Mucosa of stomach (tissue), 1 donor: ENCODE results near the gene HECTD1.
"Not testable (repeated sequence)": the region's sequence is repeated elsewhere in the genome, so short reads cannot be mapped to it uniquely, and the experiment has no call there.

ENCODE experiments used
- H3K27me3 ChIP-seq: one replicate; pipeline ENCODE4 v1.7.0; 2013; ENCODE audit warnings: mild to moderate bottlenecking, low read length; ENCODE audit not compliant: control insufficient read depth, insufficient read depth
- H3K36me3 ChIP-seq: one replicate; pipeline ENCODE4 v1.7.0; 2013; ENCODE audit warnings: low read length; ENCODE audit not compliant: control insufficient read depth, insufficient read depth
- H3K4me1 ChIP-seq: one replicate; pipeline ENCODE4 v1.7.0; 2013; ENCODE audit warnings: mild to moderate bottlenecking, low read length; ENCODE audit not compliant: control insufficient read depth, insufficient read depth
- H3K4me3 ChIP-seq: one replicate; pipeline ENCODE4 v1.7.0; 2013; ENCODE audit warnings: low read length
- H3K9ac ChIP-seq: one replicate; pipeline ENCODE4 v1.7.0; 2013; ENCODE audit warnings: mild to moderate bottlenecking, low read length, moderate library complexity
- H3K9me3 ChIP-seq: one replicate; pipeline ENCODE4 v1.7.0; 2013; ENCODE audit warnings: mild to moderate bottlenecking, low read length, moderate library complexity; ENCODE audit not compliant: control insufficient read depth
- donor health status: Pancreatic carcinoma.

HECTD1 gene

DNA sequence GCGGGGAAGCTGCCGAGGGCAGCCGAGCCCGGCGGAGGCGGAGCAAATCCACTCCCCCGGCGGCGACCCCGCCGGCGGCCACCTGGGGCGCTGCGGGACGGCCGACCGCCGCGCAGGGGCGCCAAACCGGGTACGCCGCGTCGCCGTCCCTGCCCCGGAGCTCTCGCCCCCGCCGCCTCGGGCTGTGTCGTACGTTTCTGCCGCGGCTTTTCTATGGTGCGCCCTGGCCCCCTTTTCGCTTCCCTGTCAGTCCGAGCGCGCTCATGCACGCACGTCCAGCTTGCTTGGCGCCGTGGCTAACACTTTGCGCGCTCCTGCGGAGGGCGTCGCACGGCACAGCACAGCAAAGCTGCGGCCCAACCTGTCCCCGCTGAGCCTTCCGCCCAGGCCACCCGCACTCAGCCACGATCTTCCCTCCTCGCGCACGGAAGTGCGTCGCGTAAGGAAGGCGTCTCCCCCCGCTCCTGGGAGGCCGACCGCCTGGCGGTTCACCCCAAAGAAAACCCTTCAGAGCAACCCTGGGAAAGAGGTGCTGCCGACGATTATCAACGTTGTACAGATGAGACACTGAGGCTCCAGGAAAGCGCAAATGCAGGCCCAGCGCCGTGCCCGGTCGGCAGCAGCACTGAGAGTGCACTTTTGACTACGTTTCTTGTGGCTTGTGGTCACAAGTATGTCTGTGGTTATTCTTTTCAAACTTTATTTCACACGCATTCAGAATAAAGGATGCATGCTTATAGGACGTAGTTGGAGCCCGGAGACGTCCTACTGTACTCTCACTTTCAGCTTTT, at the start of gene HECTD1:
TSS of gene HECTD1 (minus strand) at position 39 of the 791 bp plus-strand sequence. CDS start 1,857 bp downstream, outside the sequence.
- H3K36me3 ChIP-seq, result no peaks in the 10 kb centered on the region
- H3K9ac ChIP-seq, result peak within 1 kb of the TSS; percentile 99
- no peaks in the 10 kb centered on the region for H3K9me3 ChIP-seq
- H3K27me3 ChIP-seq, result no peaks in the 10 kb centered on the region
- no peaks in the 10 kb centered on the region for H3K4me1 ChIP-seq
- H3K4me3 ChIP-seq, result peak within 1 kb of the TSS; percentile 80

DNA sequence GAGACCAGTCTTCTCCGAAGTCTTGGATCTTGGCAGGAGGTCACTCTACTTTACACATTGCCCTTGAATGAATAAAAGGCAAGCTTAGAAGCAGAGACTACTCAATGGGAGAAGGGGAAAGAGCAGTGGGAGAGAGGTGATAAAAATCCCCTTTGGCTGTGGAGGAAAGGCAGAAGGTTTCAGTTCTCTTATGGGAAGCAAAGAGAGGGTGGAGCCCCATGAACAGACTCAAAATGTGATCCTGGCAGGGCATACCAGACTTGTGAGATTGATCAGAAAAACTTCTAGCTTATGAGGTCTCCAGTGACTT, 49.6 kb upstream of the HECTD1 start:
- Histone ChIP-seq H3K9ac (no peak overlapping the region), H3K9me3 (no peaks in the 10 kb centered on the region), H3K4me1 (peaks cover 41% of the 10 kb centered on the region), H3K27me3 (no peaks in the 10 kb centered on the region), H3K36me3 (no peaks in the 10 kb centered on the region), H3K4me3 (no peak overlapping the region)

DNA sequence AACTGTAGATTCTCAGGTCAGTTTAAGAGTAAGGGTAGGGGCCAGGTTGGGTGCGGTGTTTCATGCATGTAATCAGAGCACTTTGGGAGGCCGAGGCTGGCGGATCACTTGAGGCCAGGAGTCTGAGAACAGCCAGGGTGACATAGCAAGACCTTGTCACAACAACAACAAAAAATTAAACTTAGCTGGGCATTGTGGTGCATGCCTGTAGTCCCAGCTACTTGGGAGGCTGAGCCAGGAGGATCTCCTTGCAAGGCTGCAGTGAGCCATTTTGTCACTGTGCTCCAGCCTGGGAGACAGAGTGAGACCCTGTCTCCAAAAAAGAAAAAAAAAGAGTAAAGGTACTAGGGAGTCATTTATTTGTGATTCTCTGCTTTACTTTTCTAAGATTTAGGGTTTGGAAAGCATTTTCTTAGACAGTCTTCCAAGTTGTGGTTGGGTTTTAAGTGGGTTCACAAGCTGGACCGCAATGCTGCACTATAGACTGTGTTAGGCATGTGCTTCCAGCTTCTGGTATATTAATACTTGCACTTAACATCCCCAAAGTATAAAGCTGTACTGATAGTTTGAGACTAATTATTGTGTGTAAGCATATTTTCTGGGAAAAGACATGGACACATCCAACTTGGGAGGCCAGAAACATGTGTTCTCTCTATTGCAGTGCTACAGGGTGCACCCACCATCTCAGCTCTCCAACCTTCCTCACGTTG, 49.1 kb upstream of the HECTD1 start:
- no peak overlapping the region for H3K4me3 ChIP-seq
- no peaks in the 10 kb centered on the region for H3K27me3 ChIP-seq
- no peak overlapping the region for H3K9ac ChIP-seq
- H3K36me3 ChIP-seq, result no peaks in the 10 kb centered on the region
- no peaks in the 10 kb centered on the region for H3K9me3 ChIP-seq
- H3K4me1 ChIP-seq, result peaks cover 40% of the 10 kb centered on the region

DNA sequence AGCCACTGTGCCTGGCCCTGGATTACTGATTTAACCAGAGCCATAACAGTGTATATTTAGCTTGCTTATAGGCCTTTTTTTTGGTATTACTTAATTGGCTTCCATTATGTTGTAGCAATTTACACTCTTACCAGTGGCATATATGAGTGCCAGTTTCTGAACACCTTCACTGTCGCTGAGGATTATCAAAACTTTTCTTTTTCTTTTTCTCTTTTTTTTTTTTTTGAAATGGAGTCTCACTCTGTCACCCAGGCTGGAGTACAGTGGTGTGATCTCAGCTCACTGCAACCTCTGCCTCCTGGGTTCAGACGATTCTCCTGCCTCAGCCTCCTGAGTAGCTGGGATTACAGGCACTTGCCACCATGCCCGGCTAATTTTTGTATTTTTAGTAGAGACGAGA, 48.3 kb upstream of the HECTD1 start:
- H3K9ac ChIP-seq, H3K36me3 ChIP-seq, H3K4me3 ChIP-seq, H3K27me3 ChIP-seq, H3K9me3 ChIP-seq: not testable (repeated sequence)
- peaks cover 41% of the 10 kb centered on the region for H3K4me1 ChIP-seq

DNA sequence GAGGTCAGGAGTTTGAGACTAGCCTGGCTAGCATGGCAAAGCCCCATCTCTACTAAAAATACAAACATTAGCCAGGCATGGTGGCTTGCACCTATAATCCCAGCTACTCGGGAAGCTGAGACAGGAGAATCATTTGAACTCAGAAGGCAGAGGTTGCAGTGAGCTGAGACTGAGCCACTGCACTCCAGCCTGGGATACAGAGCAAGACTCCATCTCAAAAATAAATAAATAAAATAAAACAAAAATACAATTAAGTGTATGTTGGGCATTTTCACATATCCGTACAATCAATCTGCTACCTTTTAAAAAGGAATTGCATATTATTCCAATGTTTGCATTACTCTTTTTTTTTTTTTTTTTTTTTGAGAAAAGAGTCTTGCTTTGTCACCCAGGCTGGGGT, 47.7 kb upstream of the HECTD1 start:
- Histone ChIP-seq H3K9ac (no peak overlapping the region), H3K27me3 (no peaks in the 10 kb centered on the region), H3K4me1 (peaks cover 41% of the 10 kb centered on the region), H3K4me3 (no peak overlapping the region), H3K9me3 (no peaks in the 10 kb centered on the region), H3K36me3 (no peaks in the 10 kb centered on the region)

DNA sequence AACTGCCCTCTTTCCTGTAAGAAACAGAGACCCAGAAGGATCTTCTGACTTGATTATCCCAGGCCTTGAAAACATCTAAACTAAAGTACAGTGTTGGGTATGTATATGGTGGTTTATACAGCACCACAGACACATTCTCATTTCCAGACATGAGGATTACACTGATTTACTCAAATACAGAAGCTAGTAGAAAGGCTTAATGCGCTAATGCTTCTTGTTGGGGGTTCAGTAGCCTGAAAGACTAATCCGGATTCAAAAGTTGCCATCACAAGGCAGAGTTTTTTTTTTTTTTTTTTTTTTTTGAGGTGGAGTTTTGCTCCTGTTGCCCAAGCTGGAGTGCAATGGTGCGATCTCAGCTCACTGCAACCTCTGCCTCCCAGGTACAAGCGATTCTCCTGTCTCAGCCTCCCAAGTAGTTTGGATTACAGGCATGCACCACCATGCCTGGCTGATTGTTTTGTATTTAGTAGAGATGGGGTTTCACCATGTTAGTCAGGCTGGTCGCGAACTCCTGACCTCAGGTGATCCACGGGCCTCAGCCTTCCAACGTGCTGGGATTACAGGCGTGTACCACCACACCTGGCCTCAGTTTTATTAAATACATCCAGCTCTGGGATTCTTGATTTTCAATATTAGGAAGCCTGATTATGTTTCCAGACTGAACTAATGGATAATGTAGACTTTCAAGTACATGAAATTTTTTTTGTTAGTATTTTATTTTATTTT, 46.3 kb upstream of the HECTD1 start:
- Histone ChIP-seq H3K9ac (no peak overlapping the region), H3K4me3 (no peak overlapping the region), H3K9me3 (no peaks in the 10 kb centered on the region), H3K27me3 (no peaks in the 10 kb centered on the region), H3K4me1 (peaks cover 41% of the 10 kb centered on the region), H3K36me3 (no peaks in the 10 kb centered on the region)

DNA sequence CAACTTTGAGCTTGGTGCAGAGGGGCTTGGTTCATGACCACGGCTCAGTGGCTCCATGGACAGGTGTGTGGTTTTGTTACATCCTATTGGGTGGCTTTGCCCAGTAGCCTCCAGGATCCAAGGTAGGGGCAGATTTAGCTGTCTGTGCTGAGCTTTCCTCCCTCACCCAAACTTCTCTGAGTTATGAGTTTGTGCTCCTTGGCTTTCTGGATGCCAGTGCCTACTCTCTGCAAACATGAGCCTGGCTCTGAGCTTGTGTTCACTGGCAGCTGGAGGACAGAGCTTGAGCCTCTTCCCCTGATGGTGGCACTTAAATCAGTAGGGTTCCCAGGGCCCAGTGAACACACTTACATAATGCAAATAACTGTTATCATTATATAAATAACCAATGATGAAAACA, 45.3 kb upstream of the HECTD1 start:
- Histone ChIP-seq H3K27me3 (no peaks in the 10 kb centered on the region), H3K9ac (no peak overlapping the region), H3K4me1 (peaks cover 32% of the 10 kb centered on the region)

DNA sequence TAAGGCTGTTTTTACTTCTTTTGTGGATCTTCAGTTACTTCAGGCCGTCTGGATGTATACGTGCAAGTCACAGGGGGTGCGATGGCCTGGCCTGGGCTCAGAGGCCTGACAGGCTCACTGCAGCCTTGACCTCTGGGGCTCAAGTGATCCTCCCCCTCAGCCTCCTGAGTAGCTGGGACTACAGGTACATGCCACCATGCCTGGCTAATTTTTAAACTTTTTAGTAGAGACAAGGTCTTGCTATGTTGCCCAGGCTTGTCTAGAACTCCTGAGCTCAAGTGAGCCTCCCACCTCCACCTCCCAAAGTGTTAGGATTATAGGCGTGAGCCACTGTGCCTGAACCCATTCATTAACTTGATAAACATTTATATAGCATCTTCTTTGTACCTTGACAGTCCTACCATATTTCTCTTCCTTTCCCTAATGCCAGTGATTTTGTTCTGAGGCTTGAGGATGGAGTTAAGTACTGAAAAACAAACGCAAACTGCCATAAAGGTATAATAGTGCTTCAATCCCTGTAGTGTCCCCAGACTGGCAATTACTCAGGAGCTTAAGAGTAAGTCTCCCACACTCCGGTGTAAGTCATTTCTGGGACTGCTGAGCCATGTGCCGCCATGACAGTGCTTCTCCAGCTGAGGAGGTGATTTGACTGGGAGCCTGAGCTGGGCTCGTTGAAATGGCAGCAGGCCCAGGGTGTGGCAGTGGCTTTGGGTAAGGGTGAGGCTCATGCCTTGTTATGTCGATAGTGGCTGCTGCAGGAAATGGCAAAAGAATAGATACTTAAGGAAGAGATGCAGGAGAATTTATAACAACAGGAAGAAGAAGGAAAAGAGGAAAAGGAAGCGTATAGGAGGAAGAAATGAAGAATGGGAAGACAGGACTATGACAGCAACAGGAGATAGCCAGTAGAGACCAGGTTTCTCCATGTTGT, 43.7 kb upstream of the HECTD1 start:
- Histone ChIP-seq H3K9ac (peak overlapping the region; percentile 47), H3K4me3 (no peak overlapping the region), H3K27me3 (no peaks in the 10 kb centered on the region), H3K36me3 (no peaks in the 10 kb centered on the region), H3K9me3 (no peaks in the 10 kb centered on the region), H3K4me1 (peaks cover 20% of the 10 kb centered on the region)

More for the DNA sequence above, 45.3 kb upstream of the HECTD1 start:
- no peaks in the 10 kb centered on the region for H3K36me3 ChIP-seq
- H3K9me3 ChIP-seq, result no peaks in the 10 kb centered on the region
- no peak overlapping the region for H3K4me3 ChIP-seq

DNA sequence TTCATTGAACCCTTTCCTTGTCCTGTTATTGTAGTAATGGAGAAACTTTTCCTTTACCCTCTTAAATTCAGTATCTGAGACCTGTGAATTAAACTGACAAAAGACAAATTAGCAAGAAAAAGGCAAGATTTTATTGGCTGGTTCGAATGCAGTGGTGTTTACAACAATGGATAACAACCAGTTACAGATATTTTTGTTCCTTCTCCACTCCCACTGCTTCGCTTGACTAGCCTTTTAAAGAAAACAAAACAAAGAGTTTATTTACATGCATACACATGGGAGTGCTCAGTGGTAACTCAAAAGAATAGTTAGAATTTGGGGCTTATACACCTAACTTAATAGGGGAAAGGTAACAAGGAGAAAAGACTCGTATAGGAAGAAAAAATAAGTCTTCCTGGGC, 37.0 kb upstream of the HECTD1 start:
- Histone ChIP-seq H3K9me3 (no peaks in the 10 kb centered on the region), H3K9ac (peak overlapping the region; percentile 79), H3K4me1 (peaks cover 44% of the 10 kb centered on the region)

DNA sequence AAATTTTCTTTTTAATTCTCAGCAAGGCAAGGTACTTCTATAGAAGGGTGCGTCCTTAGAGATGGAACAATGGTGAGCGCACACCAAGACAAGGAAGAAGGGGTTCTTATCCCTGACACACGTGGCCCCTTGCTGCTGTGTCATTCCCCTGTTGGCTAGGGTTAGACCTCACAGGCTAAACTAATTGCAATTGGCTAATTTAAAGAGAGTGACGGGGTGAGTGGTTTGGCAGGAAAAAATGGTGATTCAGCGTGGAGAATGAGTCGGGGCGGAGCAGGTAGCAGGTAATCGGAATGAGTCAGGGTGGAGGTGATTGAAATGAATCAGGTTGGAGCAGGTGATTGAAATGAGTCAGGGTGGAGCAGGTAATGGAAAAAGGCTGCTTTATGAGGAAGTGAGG, 36.3 kb upstream of the HECTD1 start:
- Histone ChIP-seq H3K4me3 (no peak overlapping the region), H3K36me3 (no peaks in the 10 kb centered on the region), H3K9ac (peak overlapping the region; percentile 79)

More for the DNA sequence above, 37.0 kb upstream of the HECTD1 start:
- Histone ChIP-seq H3K4me3 (peak overlapping the region; percentile 19), H3K36me3 (no peaks in the 10 kb centered on the region), H3K27me3 (no peaks in the 10 kb centered on the region)

DNA sequence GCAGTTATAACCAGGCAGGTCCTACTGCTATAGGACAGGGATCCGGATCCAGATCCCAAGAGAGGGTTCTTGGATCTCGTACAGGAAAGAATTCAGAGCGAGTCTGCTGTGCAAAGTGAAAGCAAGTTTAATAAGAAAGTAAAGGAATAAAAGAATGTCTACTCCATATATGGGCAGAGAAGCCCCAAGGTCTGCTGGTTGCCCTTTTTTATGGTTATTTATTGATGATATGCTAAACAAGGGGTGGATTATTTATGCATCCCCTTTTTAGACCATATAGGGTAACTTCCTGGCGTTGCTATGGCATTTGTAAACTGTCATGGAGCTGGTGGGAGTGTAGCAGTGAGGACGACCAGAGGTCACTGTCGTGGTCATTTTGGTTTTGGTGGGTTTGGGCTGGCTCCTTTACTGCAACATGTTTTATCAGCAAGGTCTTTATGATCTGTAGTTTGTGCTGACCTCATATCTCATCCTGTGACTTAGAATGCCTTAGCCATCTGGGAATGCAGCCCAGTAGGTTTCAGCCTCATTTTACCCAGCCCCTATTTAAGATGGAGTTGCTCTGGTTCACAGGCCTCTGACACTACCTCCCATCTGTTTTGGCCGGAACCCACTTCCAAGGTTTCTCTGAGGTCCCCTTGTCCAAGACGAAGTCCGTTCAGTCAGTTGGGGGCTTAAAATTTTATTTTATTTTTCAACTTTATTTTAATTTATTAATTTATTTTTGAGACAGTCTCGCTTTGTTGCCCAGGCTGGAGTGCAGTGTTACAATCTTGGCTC, 34.8 kb upstream of the HECTD1 start:
- not testable (repeated sequence) for H3K36me3 ChIP-seq, H3K9me3 ChIP-seq, H3K9ac ChIP-seq, H3K4me3 ChIP-seq, H3K27me3 ChIP-seq
- peaks cover 44% of the 10 kb centered on the region for H3K4me1 ChIP-seq

More for the DNA sequence above, 36.3 kb upstream of the HECTD1 start:
- Histone ChIP-seq H3K27me3 (no peaks in the 10 kb centered on the region), H3K9me3 (no peaks in the 10 kb centered on the region), H3K4me1 (peaks cover 44% of the 10 kb centered on the region)
